Tibial nerve (tissue), 4 donors: Measurements from ENCODE around the gene GMEB2.

ENCODE experiments used
- EP300 ChIP-seq, 2 donors: sonication (generic); formaldehyde crosslinking; IDR thresholded peaks; one replicate each; pipeline ENCODE4 v1.6.1; 2017; ENCODE audit warnings: antibody characterized with exemption in 2 of 2, mild to moderate bottlenecking in 1 of 2
- POLR2A ChIP-seq, 2 donors: fragments of 450-650 bp; IDR thresholded peaks; one replicate each; pipeline ENCODE4 v1.6.1; 2017; ENCODE audit warnings: antibody characterized with exemption in 2 of 2, mild to moderate bottlenecking in 2 of 2, moderate library complexity in 2 of 2
- TF ChIP-seq, protein P1 (sequence below), 5 experiments: fragments of 200-600 bp in 3 of 5; fragments of 450-650 bp in 2 of 5; sonication (generic) in 3 of 5; IDR thresholded peaks; one replicate each; pipeline ENCODE4 v1.5.1; 2016 to 2019; ENCODE audit warnings: antibody characterized with exemption in 5 of 5, mild to moderate bottlenecking in 3 of 5, moderate library complexity in 2 of 5

DNA sequence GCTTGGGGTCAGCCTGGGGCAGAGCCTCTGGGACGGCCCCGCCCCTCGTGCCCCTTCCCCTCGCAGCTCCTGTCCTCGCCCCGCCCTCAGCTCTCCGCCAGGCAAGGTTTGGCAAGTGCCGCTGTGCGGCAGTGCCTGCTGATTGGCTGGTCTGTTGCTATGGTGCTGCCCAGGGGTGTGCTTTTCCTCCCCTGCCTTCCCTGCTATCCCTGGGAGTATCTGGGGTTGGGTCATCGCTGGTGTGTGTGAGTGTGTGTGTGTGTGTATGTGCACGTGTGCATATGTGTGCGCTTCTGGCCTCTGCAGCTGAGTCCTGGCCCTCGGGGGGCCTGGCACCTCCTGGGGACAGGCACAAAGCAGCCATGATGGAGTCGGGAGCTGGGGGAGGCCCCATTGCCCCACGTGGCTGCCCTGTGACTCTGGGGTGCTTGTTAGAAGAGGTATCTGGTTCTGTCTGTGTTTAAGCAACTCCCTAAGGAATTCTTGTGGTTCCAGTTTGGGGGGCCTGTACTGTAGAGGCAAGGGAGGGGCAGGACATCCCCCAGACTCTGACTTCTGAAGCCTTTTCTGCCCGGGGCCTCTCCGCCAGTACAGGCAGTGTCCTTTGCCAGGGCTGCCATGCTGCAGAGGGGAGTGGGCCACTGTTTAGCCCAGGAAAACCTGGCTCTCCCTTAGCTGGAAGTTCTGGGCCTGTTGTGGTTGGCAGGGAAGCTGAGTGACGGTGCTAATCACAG, 38.1 kb upstream of the GMEB2 start:
- TF ChIP-seq, protein P1, sequence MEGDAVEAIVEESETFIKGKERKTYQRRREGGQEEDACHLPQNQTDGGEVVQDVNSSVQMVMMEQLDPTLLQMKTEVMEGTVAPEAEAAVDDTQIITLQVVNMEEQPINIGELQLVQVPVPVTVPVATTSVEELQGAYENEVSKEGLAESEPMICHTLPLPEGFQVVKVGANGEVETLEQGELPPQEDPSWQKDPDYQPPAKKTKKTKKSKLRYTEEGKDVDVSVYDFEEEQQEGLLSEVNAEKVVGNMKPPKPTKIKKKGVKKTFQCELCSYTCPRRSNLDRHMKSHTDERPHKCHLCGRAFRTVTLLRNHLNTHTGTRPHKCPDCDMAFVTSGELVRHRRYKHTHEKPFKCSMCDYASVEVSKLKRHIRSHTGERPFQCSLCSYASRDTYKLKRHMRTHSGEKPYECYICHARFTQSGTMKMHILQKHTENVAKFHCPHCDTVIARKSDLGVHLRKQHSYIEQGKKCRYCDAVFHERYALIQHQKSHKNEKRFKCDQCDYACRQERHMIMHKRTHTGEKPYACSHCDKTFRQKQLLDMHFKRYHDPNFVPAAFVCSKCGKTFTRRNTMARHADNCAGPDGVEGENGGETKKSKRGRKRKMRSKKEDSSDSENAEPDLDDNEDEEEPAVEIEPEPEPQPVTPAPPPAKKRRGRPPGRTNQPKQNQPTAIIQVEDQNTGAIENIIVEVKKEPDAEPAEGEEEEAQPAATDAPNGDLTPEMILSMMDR (IDR thresholded peaks at IDR 0.05) = no peak
- TF ChIP-seq POLR2A (IDR thresholded peaks at IDR 0.05) (no peak), EP300 (IDR thresholded peaks at IDR 0.05) (no peak)
